Mononuclear cell (primary cell): ENCODE data around the gene HMGXB4. TPM values are rescaled to one million over a fixed set of nuclear protein-coding genes. Genes with fewer than 3 reads are reported as not detected.
"Not testable (repeated sequence)": the region's sequence is repeated elsewhere in the genome, so short reads cannot be mapped to it uniquely, and the experiment has no call there.

Experiments used
- H3K27me3 ChIP-seq: 2 replicates; pipeline ENCODE4 v1.6.0; 2011; ENCODE audit warnings: low read length, control low read depth; ENCODE audit not compliant: insufficient read depth
- H3K4me1 ChIP-seq: 2 replicates; pipeline ENCODE4 v1.5.1; 2011; ENCODE audit warnings: mild to moderate bottlenecking, low read length, control low read depth; ENCODE audit not compliant: insufficient read depth
- H3K4me3 ChIP-seq: 2 replicates; pipeline ENCODE4 v1.5.1; 2011; ENCODE audit warnings: mild to moderate bottlenecking, low read length, moderate library complexity
- H3K9me3 ChIP-seq: 2 replicates; pipeline ENCODE4 v1.5.1; 2011; ENCODE audit warnings: low read depth, mild to moderate bottlenecking, control low read depth, low read length
- total RNA-seq: library from RNA; depleted of rRNA; stranded (reverse); fragments of >200 nt; gene quantifications from one replicate; pipeline ENCODE4 v1.2.3, GENCODE V29; 2012

HMGXB4 gene
- total RNA-seq, 1 donor = 35.1 TPM

DNA sequence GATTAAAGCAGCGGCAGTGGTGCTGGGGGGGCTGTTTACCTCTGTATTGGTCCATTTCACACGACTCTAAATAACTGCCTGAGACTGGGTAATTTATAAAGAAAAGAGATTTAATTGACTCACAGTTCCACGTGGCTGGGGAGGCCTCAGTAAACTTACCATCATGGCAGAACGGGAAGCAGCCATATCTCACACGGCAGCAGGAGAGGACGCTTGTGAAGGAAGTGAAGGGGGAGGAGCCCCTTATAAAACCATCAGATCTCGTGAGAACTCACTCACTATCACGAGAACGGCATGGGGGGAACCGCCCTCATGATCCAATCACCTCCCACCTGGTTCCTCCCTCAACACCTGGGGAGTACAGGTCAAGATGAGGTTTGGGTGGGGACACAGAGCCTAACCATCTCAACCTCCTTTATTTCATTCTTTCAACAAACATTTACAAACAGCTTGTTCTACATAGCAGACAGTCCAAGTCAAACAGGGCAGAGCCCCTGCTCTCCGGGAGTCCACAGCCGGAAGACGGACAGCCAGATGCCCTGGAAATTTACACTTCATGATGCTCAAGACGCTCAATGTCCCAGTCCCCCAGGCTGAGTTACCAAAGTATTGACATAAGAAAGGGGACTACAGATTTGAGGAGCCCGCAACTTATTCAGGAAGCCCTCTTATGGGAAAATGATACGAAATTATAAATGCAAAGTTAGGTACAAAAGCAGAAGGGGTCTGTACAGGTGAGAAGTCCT is 26.3 kb upstream of the HMGXB4 start:
- Histone ChIP-seq H3K27me3 (peaks cover 5% of the 10 kb centered on the region), H3K4me1 (no peaks in the 10 kb centered on the region), H3K4me3 (no peak overlapping the region), H3K9me3 (no peaks in the 10 kb centered on the region)

DNA sequence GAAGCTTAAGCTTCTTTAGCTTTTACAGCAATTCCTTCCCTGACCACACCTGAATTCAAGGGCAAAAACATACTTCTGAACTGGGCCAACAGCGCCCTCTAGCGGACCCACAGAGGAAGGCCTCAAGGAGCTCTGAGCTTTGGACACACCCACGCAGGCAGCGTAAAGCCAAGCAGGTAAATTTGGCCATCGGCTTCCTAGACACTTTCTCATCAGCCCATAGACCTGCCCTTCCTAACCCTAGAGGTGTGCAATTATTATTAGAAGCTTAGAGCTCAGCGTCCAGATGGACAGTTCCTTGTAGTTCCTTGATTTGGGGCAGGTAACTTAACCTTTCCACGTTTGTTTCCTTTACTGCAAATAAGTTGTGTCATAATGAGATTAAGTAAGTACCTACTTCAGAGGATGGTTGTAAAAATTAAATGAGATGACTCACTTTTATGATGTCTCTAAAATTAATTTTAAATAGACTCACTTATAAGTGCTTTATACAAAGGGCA is 25.7 kb upstream of the HMGXB4 start:
- H3K27me3 ChIP-seq = peaks cover 5% of the 10 kb centered on the region
- H3K4me1 ChIP-seq = no peaks in the 10 kb centered on the region
- no peaks in the 10 kb centered on the region for H3K9me3 ChIP-seq
- no peak overlapping the region for H3K4me3 ChIP-seq

DNA sequence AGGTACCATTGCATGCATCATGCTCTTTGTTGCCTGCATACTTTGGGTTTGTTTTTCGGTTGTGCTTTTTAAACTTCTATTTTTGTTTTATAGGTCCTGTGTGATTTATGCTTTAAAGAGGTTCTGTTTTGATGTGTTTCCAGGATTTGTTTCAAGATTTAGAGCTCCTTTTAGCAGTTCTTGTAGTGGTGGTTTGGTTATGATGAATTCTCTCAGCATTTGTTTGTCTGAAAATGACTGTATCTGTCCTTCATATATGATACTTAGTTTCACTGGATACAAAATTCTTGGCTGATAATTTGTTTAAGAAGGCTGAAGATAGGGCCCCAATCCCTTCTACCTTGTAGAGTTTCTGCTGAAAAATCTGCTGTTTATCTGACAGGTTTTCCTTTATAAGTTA is 18.5 kb upstream of the HMGXB4 start:
- H3K27me3 ChIP-seq, H3K4me1 ChIP-seq, H3K4me3 ChIP-seq, H3K9me3 ChIP-seq: not testable (repeated sequence)

- H3K4me3 ChIP-seq, H3K9me3 ChIP-seq, H3K27me3 ChIP-seq, H3K4me1 ChIP-seq: not testable (repeated sequence)
Measured at GRCh38 chr22:35244507-35244906, 12.8 kb upstream of the HMGXB4 start.

DNA sequence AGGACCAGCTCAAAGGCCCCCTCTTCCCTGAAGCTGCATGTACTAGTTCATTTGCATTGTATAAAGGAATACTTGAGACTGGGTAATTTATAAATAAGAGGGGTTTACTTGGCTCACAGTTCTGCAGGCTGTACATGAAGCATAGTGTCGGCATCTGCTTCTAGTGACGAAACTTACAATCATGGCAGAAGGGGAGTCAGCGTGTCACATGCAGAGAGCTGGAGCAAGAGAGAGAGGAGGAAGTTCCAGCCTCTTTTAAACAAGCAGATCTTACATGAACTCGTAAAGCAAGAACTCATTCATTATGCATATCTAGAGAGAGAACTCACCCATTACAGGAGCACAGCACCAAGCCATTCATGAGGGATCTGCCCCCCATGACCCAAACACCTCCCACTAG is 7.1 kb upstream of the HMGXB4 start:
- no peaks in the 10 kb centered on the region for H3K27me3 ChIP-seq
- H3K9me3 ChIP-seq = no peaks in the 10 kb centered on the region
- H3K4me3 ChIP-seq = no peak overlapping the region

GRCh38 chr22:35253946-35254345 is 3.3 kb upstream of the HMGXB4 start:
- Histone ChIP-seq H3K4me3 (no peak overlapping the region), H3K4me1 (peaks cover 11% of the 10 kb centered on the region), H3K27me3 (no peaks in the 10 kb centered on the region), H3K9me3 (no peaks in the 10 kb centered on the region)

More for the DNA sequence above, 7.1 kb upstream of the HMGXB4 start:
- no peaks in the 10 kb centered on the region for H3K4me1 ChIP-seq

GRCh38 chr22:35257002-35257320 is 332 bp upstream of the HMGXB4 start:
- Histone ChIP-seq H3K27me3 (no peaks in the 10 kb centered on the region), H3K4me1 (peaks cover 12% of the 10 kb centered on the region), H3K4me3 (peak overlapping the region; percentile 65), H3K9me3 (no peaks in the 10 kb centered on the region)

GRCh38 chr22:35258191-35258988 is 1.1 kb downstream of the HMGXB4 start:
- Histone ChIP-seq H3K27me3 (no peaks in the 10 kb centered on the region), H3K4me3 (peak overlapping the region; percentile 65), H3K9me3 (no peaks in the 10 kb centered on the region), H3K4me1 (peaks cover 12% of the 10 kb centered on the region)

DNA sequence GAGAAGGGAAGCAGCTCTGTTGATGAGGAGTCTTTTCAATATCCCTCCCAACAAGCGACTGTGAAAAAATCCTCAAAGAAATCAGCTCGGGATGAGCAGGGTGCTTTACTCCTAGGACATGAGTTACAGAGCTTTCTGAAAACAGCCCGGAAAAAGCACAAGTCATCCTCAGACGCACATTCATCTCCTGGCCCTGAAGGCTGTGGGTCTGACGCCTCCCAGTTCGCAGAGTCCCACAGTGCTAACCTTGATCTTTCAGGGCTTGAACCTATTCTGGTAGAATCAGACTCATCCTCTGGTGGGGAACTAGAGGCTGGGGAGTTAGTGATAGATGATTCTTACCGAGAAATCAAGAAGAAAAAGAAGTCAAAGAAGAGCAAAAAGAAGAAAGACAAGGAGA is 7.7 kb downstream of the HMGXB4 start:
- no peaks in the 10 kb centered on the region for H3K9me3 ChIP-seq
- H3K4me1 ChIP-seq = no peaks in the 10 kb centered on the region
- no peaks in the 10 kb centered on the region for H3K27me3 ChIP-seq
- H3K4me3 ChIP-seq = no peak overlapping the region

DNA sequence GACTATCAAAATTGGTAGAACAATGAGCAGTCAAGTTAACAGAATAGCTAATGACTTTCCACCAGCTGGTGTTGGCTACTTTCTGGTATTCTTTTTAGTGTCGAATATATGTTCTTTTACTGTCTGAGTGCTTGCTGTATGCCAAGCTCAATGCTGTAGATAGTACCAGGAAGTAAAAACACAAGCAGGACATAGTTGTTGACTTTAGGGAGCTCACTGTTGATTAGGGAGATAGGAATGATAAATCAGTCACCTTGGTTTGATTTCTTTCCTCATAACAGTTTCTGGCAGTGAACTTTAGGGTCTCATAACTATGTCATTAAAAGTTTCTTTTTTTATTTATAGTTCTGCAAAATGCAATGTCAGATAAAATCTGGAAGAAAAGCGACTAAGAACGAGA is 9.0 kb downstream of the HMGXB4 start:
- Histone ChIP-seq H3K4me1 (no peaks in the 10 kb centered on the region), H3K9me3 (no peaks in the 10 kb centered on the region), H3K27me3 (no peaks in the 10 kb centered on the region)

DNA sequence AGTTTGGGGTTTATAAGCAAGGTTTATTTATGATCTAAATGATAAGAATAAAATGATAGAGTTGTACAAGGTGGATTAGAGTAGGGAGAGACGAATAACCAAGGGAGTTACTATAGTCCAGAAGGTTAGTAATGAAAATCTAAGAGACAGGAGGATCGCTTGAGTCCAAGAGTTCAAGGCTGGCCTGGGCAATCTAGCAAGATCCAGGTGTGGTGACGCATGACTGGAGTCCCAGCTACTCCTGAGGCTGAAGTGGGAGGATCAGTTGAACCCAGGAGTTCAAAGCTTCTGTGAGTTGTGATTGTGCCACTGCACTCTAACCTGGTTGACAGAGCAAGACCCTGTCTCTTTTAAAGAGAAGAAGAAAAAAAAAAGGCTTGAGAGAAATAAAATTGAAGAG is 12.3 kb downstream of the HMGXB4 start:
- no peaks in the 10 kb centered on the region for H3K4me1 ChIP-seq
- no peaks in the 10 kb centered on the region for H3K27me3 ChIP-seq
- H3K9me3 ChIP-seq = no peaks in the 10 kb centered on the region
- no peak overlapping the region for H3K4me3 ChIP-seq

More for the DNA sequence above, 9.0 kb downstream of the HMGXB4 start:
- H3K4me3 ChIP-seq = no peak overlapping the region

DNA sequence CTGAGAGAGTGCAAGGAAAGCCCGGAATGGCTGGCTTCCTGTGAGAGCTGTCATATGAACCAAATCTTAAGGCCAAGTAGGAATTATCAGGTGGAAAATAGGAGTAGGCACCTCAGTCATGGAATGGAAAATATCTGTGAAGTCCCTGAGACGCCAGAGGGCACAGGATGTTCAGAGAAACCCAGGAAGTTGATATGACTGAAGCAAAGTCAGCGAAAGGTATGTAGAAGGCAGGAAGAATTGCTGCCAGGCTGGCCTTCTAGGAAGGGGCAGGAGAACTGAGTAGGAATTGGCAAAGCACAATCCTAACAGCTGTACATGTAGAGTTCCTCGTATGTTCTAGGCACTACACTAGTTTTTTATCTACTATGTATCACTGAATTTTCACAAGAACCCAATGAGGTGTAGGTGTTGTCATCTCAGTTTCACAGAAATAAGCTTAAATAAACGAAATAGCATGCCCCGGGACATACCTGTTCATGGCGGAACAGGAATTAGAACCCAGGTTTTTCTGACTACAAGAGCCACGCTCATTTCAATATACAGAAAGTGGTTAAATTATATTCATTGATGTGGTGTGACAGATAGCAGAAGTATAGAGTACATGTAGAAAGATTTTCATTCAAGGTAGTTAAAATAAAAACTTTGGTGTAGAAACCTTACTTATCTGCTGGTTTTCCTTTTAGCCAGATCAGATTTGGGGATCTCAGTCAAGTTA is 17.0 kb downstream of the HMGXB4 start:
- Histone ChIP-seq H3K9me3 (no peaks in the 10 kb centered on the region), H3K4me1 (no peaks in the 10 kb centered on the region), H3K27me3 (no peaks in the 10 kb centered on the region), H3K4me3 (no peak overlapping the region)

- Histone ChIP-seq H3K27me3 (no peaks in the 10 kb centered on the region), H3K4me1 (no peaks in the 10 kb centered on the region), H3K9me3 (no peaks in the 10 kb centered on the region), H3K4me3 (no peak overlapping the region)
Measured at GRCh38 chr22:35275580-35275979, 18.3 kb downstream of the HMGXB4 start.

DNA sequence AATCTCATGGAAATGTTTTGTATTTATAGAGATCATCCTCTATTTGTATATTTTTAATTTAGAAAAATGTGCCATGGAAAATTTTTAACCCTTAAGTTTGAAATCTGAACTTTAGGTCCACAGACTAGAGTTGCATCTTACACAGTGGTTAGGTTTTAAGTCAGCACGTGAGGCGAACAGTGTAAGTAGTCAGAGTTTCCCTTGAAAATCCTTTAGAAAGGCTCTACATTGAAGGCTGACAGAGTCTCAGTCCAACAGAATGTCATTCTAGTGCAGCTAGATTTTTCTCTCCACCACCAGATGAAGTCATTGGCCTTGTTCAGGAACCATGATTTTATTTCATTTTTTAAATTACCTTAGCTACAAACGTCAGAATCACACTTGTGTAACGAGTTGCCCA is 18.7 kb downstream of the HMGXB4 start:
- H3K4me3 ChIP-seq = no peak overlapping the region
- no peaks in the 10 kb centered on the region for H3K27me3 ChIP-seq
- H3K4me1 ChIP-seq = no peaks in the 10 kb centered on the region
- no peaks in the 10 kb centered on the region for H3K9me3 ChIP-seq

DNA sequence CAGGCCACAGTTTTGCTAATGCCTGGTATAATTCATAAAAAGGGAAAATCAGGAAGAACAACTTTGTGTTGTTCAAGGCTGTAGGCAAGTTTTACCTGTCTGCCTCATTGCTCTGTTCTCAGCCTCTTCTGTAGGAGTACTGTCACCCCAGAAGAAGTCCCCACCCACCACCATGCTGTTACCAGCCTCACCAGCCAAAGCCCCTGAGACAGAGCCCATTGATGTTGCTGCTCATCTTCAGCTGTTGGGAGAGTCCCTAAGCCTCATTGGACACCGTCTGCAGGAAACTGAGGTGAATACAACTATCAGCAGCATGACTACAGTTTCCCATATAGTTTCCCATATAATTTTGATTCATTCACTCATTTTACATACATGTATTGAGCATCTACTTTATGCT is 30.8 kb downstream of the HMGXB4 start:
- Histone ChIP-seq H3K4me1 (no peaks in the 10 kb centered on the region), H3K27me3 (no peaks in the 10 kb centered on the region), H3K9me3 (no peaks in the 10 kb centered on the region)

More for the DNA sequence above, 30.8 kb downstream of the HMGXB4 start:
- no peak overlapping the region for H3K4me3 ChIP-seq
